ENCODE measurements around the gene RHOT2. TPM values are rescaled to one million over a fixed set of nuclear protein-coding genes. Genes with fewer than 3 reads are reported as not detected.

Gene RHOT2
- total and polyA plus RNA-seq, 10 of the 15 experiments (the other 5 are each of a cell fraction or from before 2014, with no cell fraction given) = 3.7 to 174 (median 69.8) TPM

- Histone ChIP-seq H4K20me1 (ENCODE audit: control insufficient read depth, insufficient read depth) (no peaks in the 10 kb centered on the region), H3K27ac (ENCODE audit: control insufficient read depth, insufficient read depth) (peak overlapping the region; percentile 80), H3K4me3 (peak overlapping the region; percentile 70), H3K4me2 (ENCODE audit: control insufficient read depth, insufficient read depth) (peak overlapping the region; percentile 95), H3K9me3 (replicated peaks; ENCODE audit: control insufficient read depth, insufficient read depth, low read length) (no peaks in the 10 kb centered on the region), H3K79me2 (ENCODE audit: control insufficient read depth, insufficient read depth, low read length) (peaks cover 24% of the 10 kb centered on the region), H3K4me1 (ENCODE audit: control insufficient read depth, insufficient read depth, low read length) (peaks cover 9% of the 10 kb centered on the region), H2AFZ (ENCODE audit: control insufficient read depth, low read depth, low read length) (no peak overlapping the region; the same call in 1 of the 2 replicates), H3K36me3 (ENCODE audit: control insufficient read depth in 2 of 2, insufficient read depth in 2 of 2, low read length in 1 of 2) (peaks cover 0 to 2% of the 10 kb centered on the region in 2 experiments; a peak in 2 of 4 replicates), H3K27me3 (replicated peaks in 1 of 2; ENCODE audit: control insufficient read depth in 2 of 2, insufficient read depth in 2 of 2, low read length in 1 of 2) (no peaks in the 10 kb centered on the region), H3K9ac (ENCODE audit: control insufficient read depth, insufficient read depth, low read length) (peak overlapping the region; percentile 92)
- SMC1A ChIA-PET (ENCODE audit: uncharacterized antibody, unreplicated experiment) = interaction anchor here (0.8 kb wide), 1 partner anchor 12 kb away, joined by 5 read pairs; the partner anchor contains the start of gene METTL26
- 1% methylated on average over 24 of the region's 24 CpGs for WGBS (ENCODE audit: insufficient coverage, insufficient replicate concordance, low lambda C conversion rate, missing lambda C conversion rate)
- ATAC-seq (peak; percentile 69), FAIRE-seq (peak; percentile 87), DNase-seq (ENCODE audit: low read depth, low spot score) (no peak)
- no TSS peak for BruUV-seq (replicated peaks)
- CTCF ChIA-PET = interaction anchor here (0.6 to 3.1 kb wide), 8 partner anchors 10 to 47 kb away, joined by 3 to 11 read pairs (median 4); partner anchors contain the start of genes JMJD8, METTL26 and RHOT2
- intact Hi-C loops (cut with micrococcal nuclease; ENCODE audit: unreplicated experiment) (no loop called here), in situ Hi-C loops (cut with MboI) (no loop called here)
- POLR2A ChIA-PET = interaction anchor here (1.1 to 1.4 kb wide), 2 partner anchors 12 to 32 kb away, joined by 4 read pairs; partner anchors contain the start of genes METTL26 and STUB1
- RAD21 ChIA-PET (ENCODE audit: unreplicated experiment) = interaction anchor here (1.8 to 3.4 kb wide), 2 partner anchors 12 kb away, joined by 7 to 13 read pairs; partner anchors contain the start of gene METTL26
- peak; percentile 67; the same call in 1 of the 2 replicates for TF ChIP-seq HDGF (IDR thresholded peaks at IDR 0.05)
- TF ChIP-seq TCF3 (IDR thresholded peaks at IDR 0.05; ENCODE audit: borderline replicate concordance, insufficient read depth, low read depth, low read length) = 0 out of 2 replicates have a peak, but pooled peaks have one; percentile 35
- TF ChIP-seq SIN3A (IDR thresholded peaks at IDR 0.05; ENCODE audit: low read depth, low read length) = peak; percentile 50; the same call in 1 of the 2 replicates
- 0 out of 2 replicates have a peak, but pooled peaks have one; percentile 21 for TF ChIP-seq NKRF (conservative IDR thresholded peaks at IDR 0.05)
- no peak for TF ChIP-seq PML (IDR thresholded peaks at IDR 0.05; ENCODE audit: low read length)
- TF ChIP-seq TCF12 (IDR thresholded peaks at IDR 0.05; ENCODE audit: low read depth, low read length) = peak; percentile 65; the same call in 1 of the 2 replicates
- TF ChIP-seq, protein P1, sequence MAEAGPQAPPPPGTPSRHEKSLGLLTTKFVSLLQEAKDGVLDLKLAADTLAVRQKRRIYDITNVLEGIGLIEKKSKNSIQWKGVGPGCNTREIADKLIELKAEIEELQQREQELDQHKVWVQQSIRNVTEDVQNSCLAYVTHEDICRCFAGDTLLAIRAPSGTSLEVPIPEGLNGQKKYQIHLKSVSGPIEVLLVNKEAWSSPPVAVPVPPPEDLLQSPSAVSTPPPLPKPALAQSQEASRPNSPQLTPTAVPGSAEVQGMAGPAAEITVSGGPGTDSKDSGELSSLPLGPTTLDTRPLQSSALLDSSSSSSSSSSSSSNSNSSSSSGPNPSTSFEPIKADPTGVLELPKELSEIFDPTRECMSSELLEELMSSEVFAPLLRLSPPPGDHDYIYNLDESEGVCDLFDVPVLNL (IDR thresholded peaks at IDR 0.05; ENCODE audit: low read depth, low read length) = no peak
- TF ChIP-seq, protein P2, sequence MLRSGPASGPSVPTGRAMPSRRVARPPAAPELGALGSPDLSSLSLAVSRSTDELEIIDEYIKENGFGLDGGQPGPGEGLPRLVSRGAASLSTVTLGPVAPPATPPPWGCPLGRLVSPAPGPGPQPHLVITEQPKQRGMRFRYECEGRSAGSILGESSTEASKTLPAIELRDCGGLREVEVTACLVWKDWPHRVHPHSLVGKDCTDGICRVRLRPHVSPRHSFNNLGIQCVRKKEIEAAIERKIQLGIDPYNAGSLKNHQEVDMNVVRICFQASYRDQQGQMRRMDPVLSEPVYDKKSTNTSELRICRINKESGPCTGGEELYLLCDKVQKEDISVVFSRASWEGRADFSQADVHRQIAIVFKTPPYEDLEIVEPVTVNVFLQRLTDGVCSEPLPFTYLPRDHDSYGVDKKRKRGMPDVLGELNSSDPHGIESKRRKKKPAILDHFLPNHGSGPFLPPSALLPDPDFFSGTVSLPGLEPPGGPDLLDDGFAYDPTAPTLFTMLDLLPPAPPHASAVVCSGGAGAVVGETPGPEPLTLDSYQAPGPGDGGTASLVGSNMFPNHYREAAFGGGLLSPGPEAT (IDR thresholded peaks at IDR 0.05; ENCODE audit: low read depth) = 0 out of 2 replicates have a peak, but pooled peaks have one; percentile 17
- TF ChIP-seq RELA (IDR thresholded peaks at IDR 0.05; ENCODE audit: borderline replicate concordance, partially characterized antibody) = no peak
- TF ChIP-seq RB1 (IDR thresholded peaks at IDR 0.05; ENCODE audit: borderline replicate concordance) = 0 out of 2 replicates have a peak, but pooled peaks have one; percentile 41
- TF ChIP-seq GATAD2B (conservative IDR thresholded peaks at IDR 0.05; ENCODE audit: low read depth) = 0 out of 2 replicates have a peak, but pooled peaks have one; percentile 19
- no peak for TF ChIP-seq EP300 (IDR thresholded peaks at IDR 0.05; ENCODE audit: borderline replicate concordance in 1 of 2, control insufficient read depth in 1 of 2, low read depth in 2 of 2, low read length in 2 of 2)
- peak; percentile 70 for TF ChIP-seq MXI1 (IDR thresholded peaks at IDR 0.05; ENCODE audit: low read depth, low read length)
- 0 out of 2 replicates have a peak, but pooled peaks have one; percentile 28 for TF ChIP-seq RAD21 (IDR thresholded peaks at IDR 0.05; ENCODE audit: insufficient read depth, low read depth, low read length)
- no peak for TF ChIP-seq RFX5 (IDR thresholded peaks at IDR 0.05; ENCODE audit: low read depth, low read length)
- TF ChIP-seq EGR1 (IDR thresholded peaks at IDR 0.05; ENCODE audit: borderline replicate concordance in 1 of 2, low read depth in 2 of 2, low read length in 2 of 2) = peak in 1 of 2 experiments; percentile 4; a peak in 1 of 3 replicates
- TF ChIP-seq BHLHE40 (IDR thresholded peaks at IDR 0.05; ENCODE audit: borderline replicate concordance in 1 of 2, low read depth in 2 of 2, low read length in 1 of 2) = peak in 1 of 2 experiments; percentile 22; a peak in 1 of 4 replicates
Measured at GRCh38 chr16:648071-648780, 19.7 kb upstream of the RHOT2 start.

Data from GM12878 (cell line).